Measurements from ENCODE around the gene ARL5A.

DNA sequence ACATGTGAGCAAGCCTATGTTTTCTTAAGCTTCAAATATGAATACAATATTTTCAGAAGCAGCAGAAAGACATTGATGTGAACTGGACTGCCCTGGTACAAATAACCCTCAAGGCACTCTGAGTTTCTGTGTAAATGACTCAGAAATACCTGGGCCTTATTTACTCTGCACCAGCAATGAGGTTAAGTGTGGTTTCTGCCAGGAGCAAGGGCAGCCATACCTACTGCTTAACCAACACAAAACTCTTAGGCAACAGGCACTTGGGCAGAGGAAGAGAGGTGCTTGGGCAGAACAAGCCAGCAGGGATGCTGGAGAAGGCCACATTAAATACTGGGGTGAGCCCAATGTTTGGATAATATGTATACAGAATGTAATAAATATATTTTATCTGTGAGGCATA lies 29.4 kb upstream of the ARL5A start:
- TF ChIP-seq, protein P1, sequence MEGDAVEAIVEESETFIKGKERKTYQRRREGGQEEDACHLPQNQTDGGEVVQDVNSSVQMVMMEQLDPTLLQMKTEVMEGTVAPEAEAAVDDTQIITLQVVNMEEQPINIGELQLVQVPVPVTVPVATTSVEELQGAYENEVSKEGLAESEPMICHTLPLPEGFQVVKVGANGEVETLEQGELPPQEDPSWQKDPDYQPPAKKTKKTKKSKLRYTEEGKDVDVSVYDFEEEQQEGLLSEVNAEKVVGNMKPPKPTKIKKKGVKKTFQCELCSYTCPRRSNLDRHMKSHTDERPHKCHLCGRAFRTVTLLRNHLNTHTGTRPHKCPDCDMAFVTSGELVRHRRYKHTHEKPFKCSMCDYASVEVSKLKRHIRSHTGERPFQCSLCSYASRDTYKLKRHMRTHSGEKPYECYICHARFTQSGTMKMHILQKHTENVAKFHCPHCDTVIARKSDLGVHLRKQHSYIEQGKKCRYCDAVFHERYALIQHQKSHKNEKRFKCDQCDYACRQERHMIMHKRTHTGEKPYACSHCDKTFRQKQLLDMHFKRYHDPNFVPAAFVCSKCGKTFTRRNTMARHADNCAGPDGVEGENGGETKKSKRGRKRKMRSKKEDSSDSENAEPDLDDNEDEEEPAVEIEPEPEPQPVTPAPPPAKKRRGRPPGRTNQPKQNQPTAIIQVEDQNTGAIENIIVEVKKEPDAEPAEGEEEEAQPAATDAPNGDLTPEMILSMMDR (IDR thresholded peaks at IDR 0.05; ENCODE audit: extremely low read depth in 1 of 2, insufficient read depth in 1 of 2, low read depth in 1 of 2, low read length in 2 of 2), result no peak
- TF ChIP-seq POLR2A (IDR thresholded peaks at IDR 0.05; ENCODE audit: low read depth, low read length), result no peak
- no peak for TF ChIP-seq EZH2 (IDR thresholded peaks at IDR 0.05; ENCODE audit: borderline replicate concordance, low read depth, low read length, severe bottlenecking)
- TF ChIP-seq JUN (IDR thresholded peaks at IDR 0.05; ENCODE audit: borderline replicate concordance, insufficient read depth, insufficient read length, low read depth), result no peak
- no peak for TF ChIP-seq POLR2AphosphoS5 (IDR thresholded peaks at IDR 0.05; ENCODE audit: insufficient read depth, low read depth, low read length)
- TF ChIP-seq, protein P2, sequence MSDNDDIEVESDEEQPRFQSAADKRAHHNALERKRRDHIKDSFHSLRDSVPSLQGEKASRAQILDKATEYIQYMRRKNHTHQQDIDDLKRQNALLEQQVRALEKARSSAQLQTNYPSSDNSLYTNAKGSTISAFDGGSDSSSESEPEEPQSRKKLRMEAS (IDR thresholded peaks at IDR 0.05; ENCODE audit: insufficient read depth, insufficient read length), result no peak
- no peak for TF ChIP-seq MYC (IDR thresholded peaks at IDR 0.05; ENCODE audit: low read depth, low read length)
- TF ChIP-seq FOS (IDR thresholded peaks at IDR 0.05; ENCODE audit: borderline replicate concordance, insufficient read depth, low read length), result no peak
- no peak for TF ChIP-seq GATA2 (IDR thresholded peaks at IDR 0.05; ENCODE audit: insufficient read depth, insufficient read length, low read depth, low read length)
